ENCODE measurements around the gene KRTAP6-1.

GRCh38 chr21:30646904-30647414, 33.2 kb upstream of the KRTAP6-1 start:
- no peak for TF ChIP-seq CTCF (IDR thresholded peaks at IDR 0.05)
- no peak for TF ChIP-seq POLR2A (IDR thresholded peaks at IDR 0.05)

Data from testis (tissue), 2 donors.